HG03066 (cell line): ENCODE data around the gene ATF7.

ENCODE experiments used
- ATAC-seq: cut with Tn5 transposase; IDR thresholded peaks from one replicate; pipeline ENCODE4 v1.9.1; 2021; ENCODE audit warnings: low read depth; ENCODE audit not compliant: unreplicated experiment

The ATF7 gene

DNA sequence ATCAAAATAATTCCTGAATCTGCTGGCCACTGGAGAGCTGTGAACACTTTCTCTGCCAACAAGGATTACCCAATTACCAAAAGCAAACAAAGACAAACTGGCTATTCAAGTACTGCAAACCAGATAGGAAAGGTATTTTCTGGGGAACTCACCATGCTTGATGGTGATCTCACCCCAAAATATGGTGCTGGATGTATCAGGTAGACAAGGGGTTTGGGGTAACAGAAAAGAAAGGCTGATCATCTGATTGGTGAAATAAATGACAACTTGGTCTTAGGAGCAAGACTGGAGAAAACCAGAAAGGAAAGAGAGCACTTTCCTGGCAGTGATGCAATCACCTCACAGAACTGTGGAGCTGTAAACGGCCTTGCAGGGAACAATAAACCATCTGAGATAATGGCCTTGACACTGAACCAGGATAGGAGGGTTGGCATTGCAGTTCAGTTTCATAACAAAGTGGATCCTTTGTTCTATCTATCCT lies 87.9 kb downstream of the ATF7 start:
- ATAC-seq, result no peak

GRCh38 chr12:53536962-53537361 lies 89.2 kb downstream of the ATF7 start:
- ATAC-seq, result no peak

DNA sequence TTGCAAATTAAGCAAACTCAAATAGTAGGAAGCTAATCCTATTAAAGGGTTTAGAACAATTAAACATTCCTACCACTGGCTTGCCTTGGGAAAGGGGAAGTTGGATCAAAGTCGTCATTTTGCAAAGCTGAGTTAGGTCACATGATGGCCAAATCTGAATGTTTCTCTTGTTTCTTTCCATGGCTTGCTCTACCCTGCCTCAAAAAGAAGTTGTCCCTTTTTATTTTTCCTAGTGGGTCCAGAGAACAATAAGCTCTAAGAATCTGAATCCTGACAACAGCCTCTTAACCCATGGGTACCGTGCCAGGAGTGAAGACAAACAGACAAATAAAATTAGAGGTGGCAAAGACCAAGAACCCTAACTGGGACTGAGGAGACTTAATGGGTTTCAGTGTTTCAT lies 92.7 kb downstream of the ATF7 start:
- ATAC-seq, result no peak

DNA sequence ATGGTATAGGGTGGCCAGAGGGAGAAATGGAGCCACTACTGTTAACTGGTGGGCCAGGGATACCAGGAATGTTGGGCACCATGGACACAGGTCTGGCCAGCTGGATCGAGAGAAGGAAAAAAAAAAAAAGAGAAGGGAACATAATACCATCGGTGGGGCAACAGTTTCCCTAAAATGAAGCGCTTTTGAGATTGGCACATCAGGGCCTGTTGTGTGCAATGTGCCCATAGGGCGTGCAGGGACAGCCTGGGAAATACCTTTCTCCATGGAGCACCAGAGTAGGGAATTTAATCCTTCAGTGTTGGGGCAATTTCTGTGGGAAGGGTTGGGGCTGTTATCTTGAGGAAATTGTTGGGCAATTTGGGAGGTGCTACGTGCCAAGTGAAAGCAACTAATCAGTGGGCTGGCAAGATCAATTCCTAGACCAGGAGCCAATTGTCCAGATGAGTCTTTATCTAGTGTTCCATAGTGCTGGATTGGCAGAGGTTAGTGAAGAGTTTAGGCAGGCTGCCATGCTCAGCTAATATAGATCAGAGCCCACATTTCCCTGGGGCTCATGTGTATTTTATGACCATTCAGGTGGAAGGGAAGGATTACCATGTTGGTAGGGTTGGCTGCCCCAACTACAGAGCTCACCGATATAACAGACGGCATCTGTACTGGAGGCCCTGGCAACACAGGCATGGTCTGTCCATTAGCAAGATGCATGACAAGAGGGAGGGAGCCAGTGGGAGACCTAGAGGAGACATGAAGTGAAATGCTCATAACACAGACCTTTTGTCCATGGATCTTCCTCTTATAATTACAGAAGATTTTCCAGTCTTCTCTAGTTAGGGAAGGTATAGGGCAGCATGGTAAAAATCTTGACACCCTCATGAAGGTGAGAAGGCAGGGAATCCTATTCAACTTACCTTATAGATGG lies 93.4 kb downstream of the ATF7 start:
- ATAC-seq, result no peak

GRCh38 chr12:53532021-53532420 lies 94.2 kb downstream of the ATF7 start:
- ATAC-seq, result no peak

- ATAC-seq, result no peak
These were observed 95.3 kb downstream of the ATF7 start for GRCh38 chr12:53530920-53531319.

- no peak for ATAC-seq
These were observed 96.1 kb downstream of the ATF7 start for GRCh38 chr12:53530061-53530460.

DNA sequence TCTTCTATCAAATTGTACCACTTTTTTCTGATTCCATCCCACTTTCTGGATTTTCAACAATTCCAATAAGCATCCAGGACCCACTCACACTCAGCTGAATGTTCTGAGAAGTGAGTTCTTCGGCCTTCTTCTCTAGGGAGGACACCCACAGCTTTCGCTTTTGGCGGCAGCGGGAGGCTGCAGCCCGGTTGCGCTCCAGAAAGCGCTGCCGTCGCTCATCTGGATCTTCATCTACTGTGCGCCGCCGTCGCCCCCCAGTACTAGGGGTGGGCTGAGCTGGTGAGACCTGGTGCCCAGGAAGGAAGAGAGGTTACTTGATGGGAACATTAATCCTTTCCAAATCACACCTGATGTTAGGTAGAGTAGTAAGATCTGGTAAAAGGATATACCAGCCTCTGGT lies 101.7 kb downstream of the ATF7 start:
- no peak for ATAC-seq

DNA sequence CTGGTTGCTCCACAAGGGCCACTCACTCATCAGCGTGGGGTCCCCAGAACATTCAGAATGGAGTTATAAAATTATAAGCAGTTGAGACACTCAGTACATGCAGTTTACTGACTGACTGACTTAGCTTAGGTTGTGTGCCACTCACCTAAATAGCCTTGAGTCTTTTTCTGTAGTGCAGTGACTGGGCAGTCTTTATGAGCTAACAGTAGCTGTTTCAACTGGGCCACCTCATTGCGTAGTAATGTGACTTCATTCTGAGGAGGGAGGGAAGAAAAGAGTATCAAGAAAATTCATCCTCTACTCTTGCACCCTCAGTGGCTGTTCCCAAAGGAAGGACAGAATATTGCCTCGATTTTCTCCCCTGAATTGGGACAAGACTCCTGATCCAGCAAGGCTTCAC lies 103.1 kb downstream of the ATF7 start:
- ATAC-seq, result no peak

- ATAC-seq, result no peak
These were observed 107.8 kb downstream of the ATF7 start for GRCh38 chr12:53518381-53518780.

- ATAC-seq, result no peak
These were observed 109.3 kb downstream of the ATF7 start for GRCh38 chr12:53516758-53517455.

DNA sequence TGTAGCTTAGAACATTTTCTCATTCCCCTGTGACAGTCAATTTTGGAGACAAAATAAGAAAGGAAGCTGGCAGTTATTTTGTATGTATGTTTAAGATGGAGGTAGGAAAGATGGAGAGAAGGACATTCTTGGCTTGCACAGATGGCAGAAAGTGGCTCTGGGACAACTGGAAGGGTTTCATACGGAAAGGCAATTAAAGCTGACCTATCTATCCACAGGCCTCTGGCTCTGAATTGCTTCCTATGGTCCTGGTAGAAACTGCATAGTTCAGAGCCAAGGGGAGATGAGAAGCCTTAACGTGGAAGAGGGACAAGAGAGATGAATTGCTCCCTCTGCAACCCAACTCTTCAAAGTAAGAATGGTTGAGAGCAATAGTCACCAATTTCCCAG lies 110.9 kb downstream of the ATF7 start:
- no peak for ATAC-seq

- ATAC-seq, result no peak
These were observed 111.4 kb downstream of the ATF7 start for GRCh38 chr12:53514628-53515290.

GRCh38 chr12:53513712-53514410 lies 112.3 kb downstream of the ATF7 start:
- no peak for ATAC-seq

- no peak for ATAC-seq
These were observed 115.9 kb downstream of the ATF7 start for GRCh38 chr12:53510181-53510812.

GRCh38 chr12:53508534-53509170 lies 117.5 kb downstream of the ATF7 start:
- ATAC-seq, result peak; percentile 95

- ATAC-seq, result no peak
These were observed 118.6 kb downstream of the ATF7 start for GRCh38 chr12:53507603-53507885.

- ATAC-seq, result no peak
These were observed 119.1 kb downstream of the ATF7 start, which contains the start of gene NPFF for GRCh38 chr12:53506881-53507602. TSS of gene NPFF (minus strand) at chr12:53507484. CDS start at chr12:53507474, 10 bp downstream.

DNA sequence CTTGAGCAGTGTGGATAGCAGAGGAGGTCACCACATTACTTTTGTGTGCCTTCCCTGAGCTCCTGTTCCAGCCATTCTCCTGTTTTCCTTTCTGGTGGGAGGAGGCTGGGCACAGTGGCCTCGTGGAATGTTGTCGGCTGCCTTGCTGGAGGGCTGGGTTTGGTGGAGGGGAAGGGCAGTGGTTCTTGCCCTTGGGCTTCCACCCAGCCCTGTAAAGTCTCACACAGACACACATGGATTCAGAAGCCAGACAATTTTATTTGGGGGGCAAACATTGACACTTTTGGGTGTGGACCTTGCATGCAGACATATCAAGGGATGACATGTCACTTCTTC lies 119.8 kb downstream of the ATF7 start:
- no peak for ATAC-seq
